Panc1 (cell line): Measurements from ENCODE around the gene NKAIN4. TPM values are rescaled to one million over a fixed set of nuclear protein-coding genes. Genes with fewer than 3 reads are reported as not detected.

ENCODE experiments used
- ATAC-seq: fragments of 200-7000 bp; cut with Tn5 transposase; 2 replicates; pipeline ENCODE4 v1.9.1; 2020; ENCODE audit warnings: mild to moderate bottlenecking, moderate library complexity
- BruUV-seq: library from RNA; stranded (reverse); fragments of 400-500 nt; replicated peaks from 2 replicates; lab custom pipeline; 2021; lab: Mats Ljungman, UMichigan
- CTCF ChIA-PET: fragments of 300-600 bp; sonication (Branson Sonifier 250); formaldehyde crosslinking; loops from one replicate; lab custom pipeline; 2022; ENCODE audit warnings: antibody characterized with exemption; lab: Charles Lee
- POLR2A ChIA-PET: fragments of 300-600 bp; sonication (Branson Sonifier 250); formaldehyde crosslinking; loops from one replicate; lab custom pipeline; 2022; ENCODE audit warnings: antibody characterized with exemption; lab: Charles Lee
- DNase-seq: peaks from one replicate; pipeline ENCODE4 v3.0.0-alpha.2; 2010; ENCODE audit warnings: low read depth, low spot score
- H3K27ac ChIP-seq: 2 replicates; pipeline ENCODE4 v1.5.1; 2011; ENCODE audit warnings: mild to moderate bottlenecking, low read length, inconsistent platforms
- H3K27me3 ChIP-seq: fragments of 200-500 bp; sonication (Bioruptor generic); 2 replicates; pipeline ENCODE4 v1.6.0; 2014; ENCODE audit warnings: low read length, inconsistent platforms; ENCODE audit not compliant: control insufficient read depth, insufficient read depth
- H3K36me3 ChIP-seq: fragments of 200-500 bp; sonication (Bioruptor generic); 2 replicates; pipeline ENCODE4 v1.5.1; 2014; ENCODE audit warnings: inconsistent platforms, mild to moderate bottlenecking, low read length, moderate library complexity; ENCODE audit not compliant: control insufficient read depth, insufficient read depth
- H3K4me1 ChIP-seq: 2 replicates; pipeline ENCODE4 v1.5.1; 2011; ENCODE audit warnings: inconsistent platforms, mild to moderate bottlenecking, low read length, moderate library complexity; ENCODE audit not compliant: control insufficient read depth, insufficient read depth
- H3K4me3 ChIP-seq, 2 experiments: 2 replicates each; pipeline ENCODE4 v1.5.1; 2011 to 2012; ENCODE audit warnings: low read depth in 2 of 2, low read length in 2 of 2, mild to moderate bottlenecking in 2 of 2, inconsistent platforms in 1 of 2, moderate library complexity in 1 of 2
- H3K9me3 ChIP-seq: fragments of 200-500 bp; sonication (Bioruptor generic); 2 replicates; pipeline ENCODE4 v1.5.1; 2014; ENCODE audit warnings: low read depth, mild to moderate bottlenecking, inconsistent platforms, low read length, moderate library complexity; ENCODE audit not compliant: control insufficient read depth, insufficient read depth
- POLR2AphosphoS5 ChIP-seq: IDR thresholded peaks from 2 replicates; pipeline ENCODE4 v1.6.1; 2012; ENCODE audit warnings: mild to moderate bottlenecking, low read depth, low read length, moderate library complexity
- SIN3A ChIP-seq: IDR thresholded peaks from 2 replicates; pipeline ENCODE4 v1.6.1; 2012; ENCODE audit warnings: low read depth, mild to moderate bottlenecking, low read length, moderate library complexity, borderline replicate concordance; ENCODE audit not compliant: insufficient read depth
- TCF7L2 ChIP-seq: IDR thresholded peaks from 2 replicates; pipeline ENCODE4 v1.6.1; 2011; ENCODE audit warnings: mild to moderate bottlenecking, low read depth, low read length, inconsistent platforms
- in situ Hi-C: cut with HindIII; loops from 2 replicates; pipeline ENCODE4 v1.10.0; 2016; ENCODE audit warnings: low sequenced_read_pairs, low pct_unique_long_range_greater_than_20kb
- intact Hi-C: fragments of 100-400 bp; cut with micrococcal nuclease; formaldehyde crosslinking; loops from one replicate; pipeline ENCODE4 v1.10.0; 2022; ENCODE audit not compliant: unreplicated experiment
- total RNA-seq: library from RNA; stranded (reverse); gene quantifications from one replicate; pipeline ENCODE4 v1.2.1, GENCODE V29; 2021; ENCODE audit not compliant: unreplicated experiment
- TF ChIP-seq, protein P1 (sequence below): fragments of 450-650 bp; IDR thresholded peaks from 2 replicates; pipeline ENCODE4 v1.5.1; 2017; ENCODE audit warnings: mild to moderate bottlenecking
- TF ChIP-seq, protein P2 (sequence below), 2 experiments: IDR thresholded peaks; 2 replicates each; pipeline ENCODE4 v1.6.1; 2011 to 2012; ENCODE audit warnings: low read depth in 2 of 2, control low read depth in 1 of 2, low read length in 1 of 2, mild to moderate bottlenecking in 1 of 2, moderate library complexity in 1 of 2; ENCODE audit not compliant: insufficient read depth in 1 of 2

The NKAIN4 gene
- total RNA-seq, 1 experiment from 2014 or later: 5.5 TPM

DNA sequence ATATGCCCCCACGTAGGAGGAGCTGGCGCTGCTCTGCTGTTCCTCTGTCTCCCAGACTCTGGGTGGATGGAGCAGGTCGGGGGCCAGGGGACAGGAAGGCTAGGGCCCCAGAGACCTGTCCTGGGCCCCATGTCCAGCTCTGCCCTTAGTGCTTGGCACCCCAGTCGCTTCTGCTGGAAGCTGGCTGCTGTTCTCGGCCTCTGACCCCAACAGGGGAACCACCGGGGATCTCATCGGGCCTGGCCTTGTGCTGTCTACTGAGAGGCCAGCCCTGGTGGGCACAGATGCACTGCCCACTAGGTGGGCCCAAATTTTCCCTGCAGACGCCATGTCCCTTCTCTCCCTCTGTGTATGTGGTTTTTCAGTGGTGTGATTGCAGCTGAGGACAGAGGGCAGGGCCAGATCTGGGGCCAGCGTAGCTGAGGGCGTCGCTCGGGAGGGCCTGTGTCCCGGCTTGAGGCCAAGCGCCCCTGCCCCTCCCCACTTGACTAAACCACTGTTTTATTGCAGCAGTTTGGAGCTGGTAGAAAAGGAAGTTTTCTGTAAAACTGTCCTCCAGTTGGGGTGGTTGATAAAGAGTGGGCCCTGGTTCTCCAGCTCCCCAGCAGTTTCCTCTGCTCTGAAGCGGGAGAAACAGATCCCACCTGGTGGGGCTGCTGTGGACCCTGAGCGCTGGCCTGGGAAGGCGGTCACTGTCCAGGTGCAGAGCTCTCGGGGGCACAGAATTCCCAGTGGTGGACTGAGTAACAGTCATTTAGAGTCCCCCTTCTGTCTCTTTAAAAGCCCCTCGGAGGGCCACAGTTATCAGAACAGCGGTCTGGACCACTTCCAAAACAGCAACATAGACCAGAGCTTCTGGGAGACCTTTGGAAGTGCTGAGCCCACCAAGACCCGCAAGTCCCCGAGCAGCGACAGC lies 32.8 kb upstream of the NKAIN4 start:
- Histone ChIP-seq H3K36me3 (no peaks in the 10 kb centered on the region), H3K4me3 (no peak overlapping the region), H3K27ac (no peak overlapping the region), H3K4me1 (peaks cover 13% of the 10 kb centered on the region), H3K27me3 (no peaks in the 10 kb centered on the region), H3K9me3 (no peaks in the 10 kb centered on the region)
- ChIA-PET POLR2A (no interaction called here), CTCF (no interaction called here)
- DNase-seq (no peak), ATAC-seq (no peak)
- intact Hi-C loops: no loop called here
- in situ Hi-C loops: loop anchor here (25.0 kb wide), 1 partner anchor 100 kb away; no protein-coding TSS in a partner anchor
- TF ChIP-seq POLR2AphosphoS5 (no peak), SIN3A (no peak), TCF7L2 (no peak)
- TF ChIP-seq, protein P1, sequence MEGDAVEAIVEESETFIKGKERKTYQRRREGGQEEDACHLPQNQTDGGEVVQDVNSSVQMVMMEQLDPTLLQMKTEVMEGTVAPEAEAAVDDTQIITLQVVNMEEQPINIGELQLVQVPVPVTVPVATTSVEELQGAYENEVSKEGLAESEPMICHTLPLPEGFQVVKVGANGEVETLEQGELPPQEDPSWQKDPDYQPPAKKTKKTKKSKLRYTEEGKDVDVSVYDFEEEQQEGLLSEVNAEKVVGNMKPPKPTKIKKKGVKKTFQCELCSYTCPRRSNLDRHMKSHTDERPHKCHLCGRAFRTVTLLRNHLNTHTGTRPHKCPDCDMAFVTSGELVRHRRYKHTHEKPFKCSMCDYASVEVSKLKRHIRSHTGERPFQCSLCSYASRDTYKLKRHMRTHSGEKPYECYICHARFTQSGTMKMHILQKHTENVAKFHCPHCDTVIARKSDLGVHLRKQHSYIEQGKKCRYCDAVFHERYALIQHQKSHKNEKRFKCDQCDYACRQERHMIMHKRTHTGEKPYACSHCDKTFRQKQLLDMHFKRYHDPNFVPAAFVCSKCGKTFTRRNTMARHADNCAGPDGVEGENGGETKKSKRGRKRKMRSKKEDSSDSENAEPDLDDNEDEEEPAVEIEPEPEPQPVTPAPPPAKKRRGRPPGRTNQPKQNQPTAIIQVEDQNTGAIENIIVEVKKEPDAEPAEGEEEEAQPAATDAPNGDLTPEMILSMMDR: no peak
- TF ChIP-seq, protein P2, sequence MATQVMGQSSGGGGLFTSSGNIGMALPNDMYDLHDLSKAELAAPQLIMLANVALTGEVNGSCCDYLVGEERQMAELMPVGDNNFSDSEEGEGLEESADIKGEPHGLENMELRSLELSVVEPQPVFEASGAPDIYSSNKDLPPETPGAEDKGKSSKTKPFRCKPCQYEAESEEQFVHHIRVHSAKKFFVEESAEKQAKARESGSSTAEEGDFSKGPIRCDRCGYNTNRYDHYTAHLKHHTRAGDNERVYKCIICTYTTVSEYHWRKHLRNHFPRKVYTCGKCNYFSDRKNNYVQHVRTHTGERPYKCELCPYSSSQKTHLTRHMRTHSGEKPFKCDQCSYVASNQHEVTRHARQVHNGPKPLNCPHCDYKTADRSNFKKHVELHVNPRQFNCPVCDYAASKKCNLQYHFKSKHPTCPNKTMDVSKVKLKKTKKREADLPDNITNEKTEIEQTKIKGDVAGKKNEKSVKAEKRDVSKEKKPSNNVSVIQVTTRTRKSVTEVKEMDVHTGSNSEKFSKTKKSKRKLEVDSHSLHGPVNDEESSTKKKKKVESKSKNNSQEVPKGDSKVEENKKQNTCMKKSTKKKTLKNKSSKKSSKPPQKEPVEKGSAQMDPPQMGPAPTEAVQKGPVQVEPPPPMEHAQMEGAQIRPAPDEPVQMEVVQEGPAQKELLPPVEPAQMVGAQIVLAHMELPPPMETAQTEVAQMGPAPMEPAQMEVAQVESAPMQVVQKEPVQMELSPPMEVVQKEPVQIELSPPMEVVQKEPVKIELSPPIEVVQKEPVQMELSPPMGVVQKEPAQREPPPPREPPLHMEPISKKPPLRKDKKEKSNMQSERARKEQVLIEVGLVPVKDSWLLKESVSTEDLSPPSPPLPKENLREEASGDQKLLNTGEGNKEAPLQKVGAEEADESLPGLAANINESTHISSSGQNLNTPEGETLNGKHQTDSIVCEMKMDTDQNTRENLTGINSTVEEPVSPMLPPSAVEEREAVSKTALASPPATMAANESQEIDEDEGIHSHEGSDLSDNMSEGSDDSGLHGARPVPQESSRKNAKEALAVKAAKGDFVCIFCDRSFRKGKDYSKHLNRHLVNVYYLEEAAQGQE (IDR thresholded peaks at IDR 0.05; ENCODE audit: insufficient read depth in 1 of 2, low read depth in 2 of 2, low read length in 1 of 2): no peak
- no TSS peak for BruUV-seq

DNA sequence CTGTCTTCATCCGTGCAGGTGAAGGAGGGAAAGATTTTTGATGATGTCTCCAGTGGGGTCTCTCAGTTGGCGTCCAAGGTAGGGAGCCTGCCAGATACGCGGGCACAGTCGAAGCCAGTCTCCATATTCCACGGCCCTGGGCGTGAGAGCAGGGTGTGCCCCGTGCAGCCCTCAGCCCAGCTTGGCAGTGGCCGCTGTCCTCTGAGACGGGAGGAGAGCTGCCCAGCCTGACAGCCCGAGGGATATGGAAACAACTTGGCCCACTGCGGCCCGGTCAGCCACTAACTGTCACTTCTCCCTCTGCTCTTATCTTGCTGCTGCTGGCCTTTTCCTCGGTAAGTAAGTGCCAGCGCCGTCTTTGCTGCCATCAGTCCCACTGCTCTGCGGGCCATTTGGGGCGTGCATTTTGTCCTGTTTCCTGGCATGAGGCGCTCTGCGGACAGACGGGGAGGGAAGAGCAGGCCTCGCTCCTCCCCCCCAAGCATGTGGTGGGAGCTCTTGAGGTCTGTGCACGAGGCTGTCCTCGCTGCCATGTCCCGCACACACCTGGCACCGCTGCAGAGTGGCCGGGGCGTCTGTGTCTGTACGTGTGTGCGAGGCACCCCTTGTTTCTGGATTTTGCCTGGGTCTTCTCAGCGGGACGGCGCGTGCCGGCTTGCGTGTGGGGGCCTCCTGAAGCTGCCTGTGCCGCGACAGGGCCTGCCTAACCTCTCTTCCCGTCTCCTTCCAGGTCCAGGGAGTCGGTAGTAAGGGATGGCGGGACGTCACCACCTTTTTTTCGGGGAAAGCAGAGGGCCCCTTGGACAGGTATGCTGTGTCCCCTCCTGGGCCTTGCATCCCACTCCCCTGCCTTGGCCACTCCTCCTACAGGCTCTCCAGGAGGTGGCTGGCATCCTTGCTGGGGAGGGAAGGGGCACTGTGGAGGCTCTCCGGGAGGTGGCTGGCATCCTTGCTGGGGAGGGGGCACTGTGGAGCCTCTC lies 31.7 kb upstream of the NKAIN4 start:
- Histone ChIP-seq H3K27ac (no peak overlapping the region), H3K4me1 (peaks cover 11% of the 10 kb centered on the region), H3K36me3 (no peaks in the 10 kb centered on the region), H3K4me3 (no peak overlapping the region), H3K27me3 (no peaks in the 10 kb centered on the region), H3K9me3 (no peaks in the 10 kb centered on the region)
- in situ Hi-C loops (loop anchor here (25.0 kb wide), 1 partner anchor 101 kb away; no protein-coding TSS in a partner anchor), intact Hi-C loops (no loop called here)
- DNase-seq (no peak), ATAC-seq (no peak)
- ChIA-PET POLR2A (no interaction called here), CTCF (no interaction called here)
- TF ChIP-seq SIN3A: no peak
- TF ChIP-seq, protein P2 (IDR thresholded peaks at IDR 0.05; ENCODE audit: insufficient read depth in 1 of 2, low read depth in 2 of 2, low read length in 1 of 2): no peak
- TF ChIP-seq, protein P1: no peak
- TF ChIP-seq TCF7L2: no peak
- no peak for TF ChIP-seq POLR2AphosphoS5
- BruUV-seq: no TSS peak
